GM13977 (cell line): ENCODE measurements around the gene ALK.

ENCODE experiments used
- DNase-seq: peaks from one replicate; pipeline ENCODE4 v3.0.0; 2012; ENCODE audit warnings: low spot score
- CTCF ChIP-seq: IDR thresholded peaks from 2 replicates; pipeline ENCODE4 v1.5.1; 2012; ENCODE audit warnings: mild to moderate bottlenecking, control low read depth; ENCODE audit not compliant: insufficient read depth; ENCODE audit errors: extremely low read depth, missing control alignments
- in situ Hi-C: fragments of 300-500 bp; cut with MboI; formaldehyde crosslinking; loops from one replicate; pipeline ENCODE4 v1.12.0; 2022; ENCODE audit warnings: low sequenced_read_pairs, low pct_unique_long_range_greater_than_20kb, mixed read lengths, inconsistent platforms; ENCODE audit not compliant: unreplicated experiment

ALK gene

GRCh38 chr2:29147963-29148362, 773.4 kb downstream of the ALK start:
- TF ChIP-seq CTCF: no peak
- DNase-seq: no peak
- in situ Hi-C loops: no loop called here

DNA sequence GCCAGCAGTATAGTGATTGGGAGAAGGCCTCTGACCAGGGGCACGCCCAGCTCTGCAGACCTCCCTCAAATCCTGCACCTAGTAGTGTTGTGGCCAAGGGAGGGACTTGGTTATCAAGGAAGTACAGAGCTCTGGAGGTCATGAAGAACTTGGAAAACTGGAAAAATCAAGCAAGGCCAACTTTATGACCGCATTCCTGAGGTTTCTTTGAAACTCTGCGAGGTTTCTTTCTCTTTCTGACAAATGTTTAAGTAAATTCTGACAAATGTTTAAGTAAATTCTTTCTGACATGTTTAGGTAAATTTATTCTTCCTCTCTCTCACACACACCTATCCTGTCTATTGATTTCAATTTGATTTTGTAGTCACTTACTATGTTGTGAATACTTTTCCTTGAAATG, 775.2 kb downstream of the ALK start:
- in situ Hi-C loops: no loop called here
- no peak for DNase-seq

GRCh38 chr2:29143657-29144056, 777.7 kb downstream of the ALK start:
- no peak for DNase-seq
- in situ Hi-C loops: no loop called here
- TF ChIP-seq CTCF: no peak

More for the DNA sequence above, 775.2 kb downstream of the ALK start:
- TF ChIP-seq CTCF: no peak
